Endothelial cell (in vitro differentiated cells): Measurements from ENCODE around the gene ERO1B. TPM values are rescaled to one million over a fixed set of nuclear protein-coding genes. Genes with fewer than 3 reads are reported as not detected.

Experiments used
- DNase-seq: peaks from one replicate; pipeline ENCODE4 v3.0.0; 2021; ENCODE audit warnings: low spot score
- H3K27ac Mint-ChIP-seq: one replicate; pipeline ENCODE4 v1.8.0; 2021; ENCODE audit warnings: mixed read lengths, inconsistent platforms; ENCODE audit not compliant: unreplicated experiment
- H3K27me3 Mint-ChIP-seq: one replicate; pipeline ENCODE4 v1.8.0; 2021; ENCODE audit warnings: mild to moderate bottlenecking, moderate library complexity, mixed read lengths, inconsistent platforms; ENCODE audit not compliant: unreplicated experiment
- H3K36me3 Mint-ChIP-seq: one replicate; pipeline ENCODE4 v1.8.0; 2021; ENCODE audit warnings: mild to moderate bottlenecking, low read depth, mixed read lengths, inconsistent platforms; ENCODE audit not compliant: unreplicated experiment
- H3K4me1 Mint-ChIP-seq: one replicate; pipeline ENCODE4 v1.8.0; 2021; ENCODE audit warnings: mild to moderate bottlenecking, mixed read lengths, inconsistent platforms; ENCODE audit not compliant: unreplicated experiment
- H3K4me3 Mint-ChIP-seq: one replicate; pipeline ENCODE4 v1.8.0; 2021; ENCODE audit warnings: mild to moderate bottlenecking, mixed read lengths, inconsistent platforms; ENCODE audit not compliant: unreplicated experiment
- H3K9me3 Mint-ChIP-seq: one replicate; pipeline ENCODE4 v1.8.0; 2021; ENCODE audit warnings: mixed read lengths, inconsistent platforms; ENCODE audit not compliant: unreplicated experiment
- total RNA-seq: library from RNA; stranded (reverse); fragmentation: NEBNext Ultra II Directional; extraction: Animal tissue kit (Norgen Biotek cat#: 25700); gene quantifications from one replicate; pipeline ENCODE4 v1.2.1, GENCODE V29; 2021; ENCODE audit not compliant: unreplicated experiment
- TF ChIP-seq, protein P1 (sequence below): fragments of 200-600 bp; sonication (generic); IDR thresholded peaks from one replicate; pipeline ENCODE4 v1.5.0; 2021; ENCODE audit warnings: antibody characterized with exemption; ENCODE audit not compliant: unreplicated experiment

The ERO1B gene
- total RNA-seq, 1 donor from 2014 or later: 6.8 TPM

GRCh38 chr1:236206548-236206947, 75.2 kb downstream of the ERO1B start:
- peak; percentile 13 for DNase-seq
- TF ChIP-seq, protein P1, sequence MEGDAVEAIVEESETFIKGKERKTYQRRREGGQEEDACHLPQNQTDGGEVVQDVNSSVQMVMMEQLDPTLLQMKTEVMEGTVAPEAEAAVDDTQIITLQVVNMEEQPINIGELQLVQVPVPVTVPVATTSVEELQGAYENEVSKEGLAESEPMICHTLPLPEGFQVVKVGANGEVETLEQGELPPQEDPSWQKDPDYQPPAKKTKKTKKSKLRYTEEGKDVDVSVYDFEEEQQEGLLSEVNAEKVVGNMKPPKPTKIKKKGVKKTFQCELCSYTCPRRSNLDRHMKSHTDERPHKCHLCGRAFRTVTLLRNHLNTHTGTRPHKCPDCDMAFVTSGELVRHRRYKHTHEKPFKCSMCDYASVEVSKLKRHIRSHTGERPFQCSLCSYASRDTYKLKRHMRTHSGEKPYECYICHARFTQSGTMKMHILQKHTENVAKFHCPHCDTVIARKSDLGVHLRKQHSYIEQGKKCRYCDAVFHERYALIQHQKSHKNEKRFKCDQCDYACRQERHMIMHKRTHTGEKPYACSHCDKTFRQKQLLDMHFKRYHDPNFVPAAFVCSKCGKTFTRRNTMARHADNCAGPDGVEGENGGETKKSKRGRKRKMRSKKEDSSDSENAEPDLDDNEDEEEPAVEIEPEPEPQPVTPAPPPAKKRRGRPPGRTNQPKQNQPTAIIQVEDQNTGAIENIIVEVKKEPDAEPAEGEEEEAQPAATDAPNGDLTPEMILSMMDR: no peak
- Mint-ChIP-seq H3K9me3 (peaks cover 9% of the 10 kb centered on the region), H3K4me3 (no peak overlapping the region), H3K27ac (no peak overlapping the region), H3K4me1 (peaks cover 13% of the 10 kb centered on the region), H3K27me3 (no peaks in the 10 kb centered on the region), H3K36me3 (peaks cover 15% of the 10 kb centered on the region)

DNA sequence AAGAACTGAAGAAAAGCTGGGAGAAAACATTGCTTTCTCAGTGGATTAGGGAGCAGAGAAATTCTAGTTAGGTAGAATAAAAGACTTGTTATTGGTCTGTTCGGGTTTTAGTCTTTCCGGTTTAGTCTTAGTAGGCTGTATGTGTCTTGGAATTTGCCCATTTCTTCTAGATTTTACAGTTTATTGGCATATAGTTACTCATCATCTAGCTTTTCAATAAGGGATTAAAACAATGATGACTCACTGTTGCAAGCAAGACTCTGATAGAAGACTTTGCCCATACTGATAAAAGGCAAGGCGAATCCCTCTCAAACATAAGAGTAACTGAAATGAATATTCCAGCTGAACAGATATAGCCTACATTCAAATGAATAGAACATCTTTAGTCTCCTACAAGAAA, 77.1 kb downstream of the ERO1B start:
- TF ChIP-seq, protein P1: no peak
- no peak for DNase-seq
- Mint-ChIP-seq H3K4me1 (peaks cover 13% of the 10 kb centered on the region), H3K27me3 (no peaks in the 10 kb centered on the region), H3K36me3 (peaks cover 33% of the 10 kb centered on the region), H3K4me3 (no peak overlapping the region), H3K9me3 (peaks cover 9% of the 10 kb centered on the region), H3K27ac (no peak overlapping the region)

DNA sequence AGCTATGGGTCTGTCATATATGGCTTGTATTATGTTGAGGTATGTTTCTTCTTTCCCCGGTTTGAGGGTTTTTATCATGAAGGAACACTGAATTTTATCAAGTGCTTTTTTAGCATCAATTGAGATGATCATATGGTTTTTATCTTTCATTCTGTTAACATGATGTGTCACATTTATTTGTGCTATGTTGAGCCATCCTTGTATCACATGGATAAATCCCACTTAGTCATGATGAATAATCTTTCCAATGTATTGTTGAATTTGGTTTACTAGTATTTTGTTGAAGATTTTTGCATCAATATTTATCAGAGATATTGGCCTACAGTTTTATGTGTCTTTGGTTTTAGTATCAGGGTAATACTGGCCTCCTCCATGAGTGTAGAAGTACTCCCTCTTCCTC, 77.7 kb downstream of the ERO1B start:
- no peak overlapping the region for H3K4me3 Mint-ChIP-seq
- no peaks in the 10 kb centered on the region for H3K27me3 Mint-ChIP-seq
- H3K9me3 Mint-ChIP-seq: peaks cover 9% of the 10 kb centered on the region
- TF ChIP-seq, protein P1: no peak
- no peak overlapping the region for H3K27ac Mint-ChIP-seq
- peaks cover 13% of the 10 kb centered on the region for H3K4me1 Mint-ChIP-seq
- H3K36me3 Mint-ChIP-seq: peaks cover 37% of the 10 kb centered on the region
- DNase-seq: no peak

GRCh38 chr1:236201786-236202185, 80.0 kb downstream of the ERO1B start:
- H3K4me3 Mint-ChIP-seq: no peak overlapping the region
- DNase-seq: no peak
- H3K4me1 Mint-ChIP-seq: peaks cover 6% of the 10 kb centered on the region
- H3K27me3 Mint-ChIP-seq: no peaks in the 10 kb centered on the region
- H3K9me3 Mint-ChIP-seq: peaks cover 9% of the 10 kb centered on the region
- TF ChIP-seq, protein P1: no peak
- H3K36me3 Mint-ChIP-seq: peaks cover 50% of the 10 kb centered on the region
- H3K27ac Mint-ChIP-seq: no peak overlapping the region

DNA sequence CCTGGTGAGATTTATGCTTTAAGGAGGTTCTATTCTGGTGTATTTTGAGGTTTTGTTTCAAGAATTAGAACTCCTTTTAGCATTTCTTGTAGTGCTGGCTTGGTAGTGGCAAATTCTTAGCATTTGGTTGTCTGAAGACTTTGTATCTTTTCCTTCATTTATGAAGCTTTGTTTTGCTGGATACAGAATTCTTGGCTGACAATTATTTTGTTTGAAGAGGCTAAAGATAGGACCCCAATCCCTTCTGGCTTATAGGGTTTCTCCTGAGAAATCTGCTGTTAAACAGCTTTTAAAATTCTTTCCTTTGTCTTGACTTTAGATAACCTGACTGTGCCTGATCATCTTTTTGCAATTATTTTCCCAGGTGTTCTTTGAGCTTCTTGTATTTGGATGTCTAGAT, 80.8 kb downstream of the ERO1B start:
- Mint-ChIP-seq H3K4me1 (no peaks in the 10 kb centered on the region), H3K4me3 (no peak overlapping the region), H3K36me3 (peaks cover 55% of the 10 kb centered on the region), H3K27ac (no peak overlapping the region), H3K9me3 (peaks cover 9% of the 10 kb centered on the region), H3K27me3 (no peaks in the 10 kb centered on the region)
- TF ChIP-seq, protein P1: no peak
- no peak for DNase-seq
